Germinal center (tissue), 1 donor: Measurements from ENCODE around the gene SPDYE2B.
A peak's percentile ranks its signal among the peaks of the same experiment; 100 is the strongest.
"Not testable (repeated sequence)": the region's sequence is repeated elsewhere in the genome, so short reads cannot be mapped to it uniquely, and the experiment has no call there.

Source experiments
- DNase-seq: peaks from one replicate; pipeline ENCODE4 v3.0.0; 2012; ENCODE audit warnings: mixed read lengths, low spot score

The SPDYE2B gene

GRCh38 chr7:102642691-102643090 lies 7.4 kb upstream of the SPDYE2B start, which contains the start of gene UPK3BL1:
Gene UPK3BL1, minus strand, starts transcription at chr7:102642791. Its CDS starts 50 bp downstream, at chr7:102642741.
- not testable (repeated sequence) for DNase-seq

- DNase-seq, result not testable (repeated sequence)
Observed at GRCh38 chr7:102643404-102643803, 6.7 kb upstream of the SPDYE2B start.

- DNase-seq, result not testable (repeated sequence)
Observed at GRCh38 chr7:102647813-102648212, 2.3 kb upstream of the SPDYE2B start.

GRCh38 chr7:102664765-102665164 lies 14.6 kb downstream of the SPDYE2B start:
- not testable (repeated sequence) for DNase-seq

GRCh38 chr7:102666850-102667249 lies 16.7 kb downstream of the SPDYE2B start:
- DNase-seq, result not testable (repeated sequence)

- DNase-seq, result not testable (repeated sequence)
Observed at GRCh38 chr7:102667523-102667922, 17.4 kb downstream of the SPDYE2B start.

GRCh38 chr7:102671166-102671955 lies 21.2 kb downstream of the SPDYE2B start, which contains the start of gene POLR2J2:
Gene POLR2J2, minus strand, starts transcription at chr7:102671663. Its CDS starts 62 bp downstream, at chr7:102671601.
- DNase-seq, result peak; percentile 91

- not testable (repeated sequence) for DNase-seq
Observed at GRCh38 chr7:102671956-102672307, 21.8 kb downstream of the SPDYE2B start.

- not testable (repeated sequence) for DNase-seq
Observed at GRCh38 chr7:102673447-102674067, 23.4 kb downstream of the SPDYE2B start.

- not testable (repeated sequence) for DNase-seq
Observed at GRCh38 chr7:102675545-102675944, 25.4 kb downstream of the SPDYE2B start.

GRCh38 chr7:102680780-102681179 lies 30.7 kb downstream of the SPDYE2B start:
- not testable (repeated sequence) for DNase-seq

GRCh38 chr7:102682560-102682959 lies 32.4 kb downstream of the SPDYE2B start:
- DNase-seq, result not testable (repeated sequence)

- not testable (repeated sequence) for DNase-seq
Observed at GRCh38 chr7:102688299-102689036, 38.3 kb downstream of the SPDYE2B start.

GRCh38 chr7:102689436-102690282 lies 39.5 kb downstream of the SPDYE2B start:
- DNase-seq, result not testable (repeated sequence)

- DNase-seq, result not testable (repeated sequence)
Observed at GRCh38 chr7:102690602-102691001, 40.5 kb downstream of the SPDYE2B start.

GRCh38 chr7:102694008-102694407 lies 43.9 kb downstream of the SPDYE2B start:
- not testable (repeated sequence) for DNase-seq

GRCh38 chr7:102695033-102695552 lies 45.0 kb downstream of the SPDYE2B start:
- not testable (repeated sequence) for DNase-seq

GRCh38 chr7:102696009-102696408 lies 45.9 kb downstream of the SPDYE2B start:
- DNase-seq, result not testable (repeated sequence)

- not testable (repeated sequence) for DNase-seq
Observed at GRCh38 chr7:102697642-102698512, 47.8 kb downstream of the SPDYE2B start.
